A673 (cell line): ENCODE measurements around the gene B3GNT2.

Experiments
- EZH2 ChIP-seq: fragments of 200-600 bp; sonication (generic); IDR thresholded peaks from 2 replicates; pipeline ENCODE4 v1.6.1; 2017; ENCODE audit warnings: borderline replicate concordance, low read depth, mild to moderate bottlenecking, mixed read lengths, antibody characterized with exemption, low read length; ENCODE audit not compliant: poor library complexity, severe bottlenecking
- TF ChIP-seq, protein P1 (sequence below): fragments of 300-800, 200-600 bp; sonication (generic); conservative IDR thresholded peaks from 2 replicates; pipeline ENCODE4 v1.5.1; 2017; ENCODE audit warnings: low read depth, mild to moderate bottlenecking, antibody characterized with exemption, low read length, moderate library complexity, mixed read lengths

DNA sequence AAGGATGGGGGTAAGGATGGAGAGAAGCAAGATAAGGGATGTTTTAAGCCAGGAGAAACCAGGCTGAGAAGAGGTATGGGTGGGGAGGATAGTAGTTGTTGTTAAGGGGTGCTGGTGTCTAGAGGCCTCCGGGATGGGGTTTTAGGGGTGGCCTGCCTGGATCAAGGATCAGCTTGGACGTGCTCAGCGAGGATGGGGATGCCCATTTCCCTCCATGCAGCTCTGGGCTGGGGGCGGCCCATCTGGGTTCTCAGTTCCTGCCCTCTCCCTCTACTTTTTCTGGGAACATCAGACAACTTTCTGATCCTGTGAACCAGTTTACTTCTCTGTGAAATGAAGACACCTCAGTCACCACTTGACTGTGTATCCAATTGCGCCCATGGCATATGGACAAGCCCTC is 10.1 kb downstream of the B3GNT2 start:
- TF ChIP-seq, protein P1, sequence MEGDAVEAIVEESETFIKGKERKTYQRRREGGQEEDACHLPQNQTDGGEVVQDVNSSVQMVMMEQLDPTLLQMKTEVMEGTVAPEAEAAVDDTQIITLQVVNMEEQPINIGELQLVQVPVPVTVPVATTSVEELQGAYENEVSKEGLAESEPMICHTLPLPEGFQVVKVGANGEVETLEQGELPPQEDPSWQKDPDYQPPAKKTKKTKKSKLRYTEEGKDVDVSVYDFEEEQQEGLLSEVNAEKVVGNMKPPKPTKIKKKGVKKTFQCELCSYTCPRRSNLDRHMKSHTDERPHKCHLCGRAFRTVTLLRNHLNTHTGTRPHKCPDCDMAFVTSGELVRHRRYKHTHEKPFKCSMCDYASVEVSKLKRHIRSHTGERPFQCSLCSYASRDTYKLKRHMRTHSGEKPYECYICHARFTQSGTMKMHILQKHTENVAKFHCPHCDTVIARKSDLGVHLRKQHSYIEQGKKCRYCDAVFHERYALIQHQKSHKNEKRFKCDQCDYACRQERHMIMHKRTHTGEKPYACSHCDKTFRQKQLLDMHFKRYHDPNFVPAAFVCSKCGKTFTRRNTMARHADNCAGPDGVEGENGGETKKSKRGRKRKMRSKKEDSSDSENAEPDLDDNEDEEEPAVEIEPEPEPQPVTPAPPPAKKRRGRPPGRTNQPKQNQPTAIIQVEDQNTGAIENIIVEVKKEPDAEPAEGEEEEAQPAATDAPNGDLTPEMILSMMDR: no peak
- no peak for TF ChIP-seq EZH2
